H1 (cell line): ENCODE results near the gene CRELD1. TPM values are rescaled to one million over a fixed set of nuclear protein-coding genes. Genes with fewer than 3 reads are reported as not detected.

Source experiments
- CTCF ChIA-PET: fragments of 300-600 bp; sonication (Branson Sonifier 250); formaldehyde crosslinking; loops from one replicate; lab custom pipeline; 2021; ENCODE audit not compliant: partially characterized antibody; lab: Charles Lee
- POLR2A ChIA-PET: fragments of 300-600 bp; sonication (Branson Sonifier 250); formaldehyde crosslinking; loops from one replicate; lab custom pipeline; 2021; ENCODE audit warnings: inconsistent platforms; ENCODE audit not compliant: partially characterized antibody; lab: Charles Lee
- DNase-seq, 2 experiments: peaks; one replicate each; pipeline versions ENCODE4 v3.0.0 to v3.0.0-alpha.2; 2010 to 2022; ENCODE audit warnings: low spot score in 2 of 2, low read depth in 1 of 2, mixed read lengths in 1 of 2
- FAIRE-seq: peaks from 2 replicates; lab custom pipeline; 2011; peaks lifted over from hg19 to GRCh38; lab: Jason Lieb, UNC
- H2AFZ ChIP-seq: 2 replicates; pipeline ENCODE4 v1.8.1; 2012; ENCODE audit warnings: low read length, inconsistent platforms
- H2AK5ac ChIP-seq: 2 replicates; pipeline ENCODE4 v1.6.1; 2013; ENCODE audit warnings: low read depth, low read length
- H2BK120ac ChIP-seq: replicated peaks from 2 replicates; pipeline ENCODE3; 2013; ENCODE audit warnings: low read depth, low read length, inconsistent platforms
- H2BK12ac ChIP-seq: 2 replicates; pipeline ENCODE4 v1.6.1; 2013; ENCODE audit warnings: low read depth, low read length
- H2BK15ac ChIP-seq: 2 replicates; pipeline ENCODE4 v1.6.1; 2013; ENCODE audit warnings: low read length
- H2BK20ac ChIP-seq: 2 replicates; pipeline ENCODE4 v1.6.1; 2013; ENCODE audit warnings: low read length
- H2BK5ac ChIP-seq: 2 replicates; pipeline ENCODE4 v1.6.1; 2013; ENCODE audit warnings: low read depth, low read length
- H3K14ac ChIP-seq: 2 replicates; pipeline ENCODE4 v1.6.1; 2013; ENCODE audit warnings: inconsistent platforms; ENCODE audit not compliant: insufficient read length
- H3K18ac ChIP-seq: 2 replicates; pipeline ENCODE4 v1.6.1; 2013; ENCODE audit warnings: low read length; ENCODE audit errors: extremely low read depth
- H3K23ac ChIP-seq: 2 replicates; pipeline ENCODE4 v1.6.1; 2013; ENCODE audit warnings: inconsistent platforms; ENCODE audit not compliant: insufficient read length
- H3K23me2 ChIP-seq: 2 replicates; pipeline ENCODE4 v1.6.1; 2013; ENCODE audit warnings: low read depth, low read length
- H3K27ac ChIP-seq: 2 replicates; pipeline ENCODE4 v1.6.1; 2011; ENCODE audit warnings: low read depth, low read length, inconsistent platforms
- H3K27me3 ChIP-seq, 4 experiments: replicated peaks in 1 of 4; 1 replicate in 1 of 4; 2 replicates in 3 of 4; pipeline versions ENCODE4 v1.6.1 to v1.8.1; 2011 to 2013; ENCODE audit warnings: low read length in 3 of 4, mild to moderate bottlenecking in 3 of 4, inconsistent platforms in 2 of 4, mixed read lengths in 2 of 4, moderate library complexity in 1 of 4; ENCODE audit not compliant: control insufficient read depth in 3 of 4, insufficient read depth in 3 of 4; ENCODE audit errors: extremely low read depth in 1 of 4
- H3K36me3 ChIP-seq, 4 experiments: 2 replicates each; pipeline versions ENCODE4 v1.6.1 to v1.8.1; 2011 to 2013; ENCODE audit warnings: mild to moderate bottlenecking in 4 of 4, low read length in 3 of 4, moderate library complexity in 2 of 4, control low read depth in 1 of 4, inconsistent platforms in 1 of 4; ENCODE audit not compliant: insufficient read depth in 4 of 4, control insufficient read depth in 2 of 4
- H3K4ac ChIP-seq: replicated peaks from 2 replicates; pipeline ENCODE3; 2013; ENCODE audit warnings: low read length, low read depth, mixed read lengths, inconsistent platforms; ENCODE audit not compliant: insufficient read length
- H3K4me1 ChIP-seq, 4 experiments: replicated peaks in 1 of 4; 1 replicate in 1 of 4; 2 replicates in 3 of 4; pipeline versions ENCODE4 v1.6.1 to v1.8.1; 2011 to 2013; ENCODE audit warnings: low read length in 3 of 4, inconsistent platforms in 2 of 4, mixed read lengths in 1 of 4; ENCODE audit not compliant: insufficient read depth in 4 of 4, control insufficient read depth in 3 of 4
- H3K4me2 ChIP-seq, 2 experiments: 2 replicates each; pipeline versions ENCODE4 v1.6.1 to v1.8.1; 2011 to 2013; ENCODE audit warnings: low read depth in 2 of 2, low read length in 2 of 2, control low read depth in 1 of 2, inconsistent platforms in 1 of 2, mild to moderate bottlenecking in 1 of 2; ENCODE audit not compliant: insufficient read depth in 1 of 2
- H3K4me3 ChIP-seq, 4 experiments: fragments of 200-600, 300-600 bp in 1 of 4; sonication (generic), shearing (Covaris generic), sonication (Bioruptor Twin) in 1 of 4; 2 replicates each; pipeline versions ENCODE4 v1.5.1 to v1.8.1; 2011 to 2016; ENCODE audit warnings: low read length in 4 of 4, low read depth in 3 of 4, control low read depth in 2 of 4, inconsistent platforms in 2 of 4, mild to moderate bottlenecking in 2 of 4, mixed read lengths in 1 of 4, moderate library complexity in 1 of 4; ENCODE audit not compliant: insufficient read depth in 2 of 4; ENCODE audit errors: extremely low read depth in 1 of 4
- H3K56ac ChIP-seq: replicated peaks from 2 replicates; pipeline ENCODE3; 2013; ENCODE audit warnings: low read depth, mild to moderate bottlenecking, mixed read lengths, low read length, inconsistent platforms; ENCODE audit not compliant: insufficient read length
- H3K79me1 ChIP-seq: 2 replicates; pipeline ENCODE4 v1.6.1; 2013; ENCODE audit warnings: low read depth, low read length, control low read depth
- H3K79me2 ChIP-seq, 2 experiments: 2 replicates each; pipeline versions ENCODE4 v1.6.1 to v1.8.1; 2012 to 2013; ENCODE audit warnings: low read length in 2 of 2, mild to moderate bottlenecking in 2 of 2, inconsistent platforms in 1 of 2; ENCODE audit not compliant: insufficient read depth in 2 of 2, control insufficient read depth in 1 of 2
- H3K9ac ChIP-seq, 4 experiments: replicated peaks in 1 of 4; 1 replicate in 1 of 4; 2 replicates in 3 of 4; pipeline versions ENCODE4 v1.6.1 to v1.8.1; 2011 to 2013; ENCODE audit warnings: low read depth in 3 of 4, low read length in 3 of 4, control low read depth in 2 of 4, mild to moderate bottlenecking in 2 of 4, moderate library complexity in 2 of 4, inconsistent platforms in 1 of 4; ENCODE audit errors: extremely low read depth in 1 of 4
- H3K9me3 ChIP-seq, 2 experiments: 2 replicates each; pipeline versions ENCODE4 v1.6.1 to v1.8.1; 2012 to 2013; ENCODE audit warnings: mild to moderate bottlenecking in 2 of 2, moderate library complexity in 2 of 2, control low read depth in 1 of 2, inconsistent platforms in 1 of 2, low read depth in 1 of 2, low read length in 1 of 2, mixed read lengths in 1 of 2; ENCODE audit not compliant: insufficient read depth in 2 of 2
- H4K20me1 ChIP-seq, 2 experiments: replicated peaks in 1 of 2; 2 replicates each; pipeline versions ENCODE3 to v1.8.1; 2011 to 2013; ENCODE audit warnings: inconsistent platforms in 2 of 2, low read length in 2 of 2, mild to moderate bottlenecking in 1 of 2; ENCODE audit not compliant: insufficient read depth in 2 of 2, control insufficient read depth in 1 of 2
- H4K5ac ChIP-seq: 2 replicates; pipeline ENCODE4 v1.6.1; 2013; ENCODE audit warnings: low read length, low read depth, mixed read lengths, inconsistent platforms; ENCODE audit not compliant: insufficient read length
- H4K8ac ChIP-seq: 2 replicates; pipeline ENCODE4 v1.8.0; 2013; ENCODE audit warnings: mild to moderate bottlenecking, moderate library complexity, low read length, inconsistent platforms; ENCODE audit not compliant: insufficient read depth; ENCODE audit errors: extremely low read depth
- H4K91ac ChIP-seq: replicated peaks from 2 replicates; pipeline ENCODE3; 2013; ENCODE audit warnings: low read length, mixed read lengths, inconsistent platforms; ENCODE audit not compliant: insufficient read length
- BACH1 ChIP-seq: IDR thresholded peaks from 2 replicates; pipeline ENCODE4 v1.6.1; 2012; ENCODE audit warnings: low read length, improper control_type of control experiment
- BCL11A ChIP-seq, 2 experiments: IDR thresholded peaks; one replicate each; pipeline ENCODE4 v1.6.1; 2011; ENCODE audit warnings: low read depth in 2 of 2, low read length in 2 of 2, mild to moderate bottlenecking in 2 of 2
- CBX5 ChIP-seq: fragments of 300-800, 300-1000 bp; sonication (generic); IDR thresholded peaks from 2 replicates; pipeline ENCODE4 v1.7.1; 2016; ENCODE audit warnings: antibody characterized with exemption, low read length, low read depth
- CHD1 ChIP-seq: IDR thresholded peaks from 2 replicates; pipeline ENCODE4 v1.6.1; 2012; ENCODE audit warnings: low read depth, low read length, improper control_type of control experiment
- CHD2 ChIP-seq: IDR thresholded peaks from 2 replicates; pipeline ENCODE4 v1.6.1; 2012; ENCODE audit warnings: low read length, improper control_type of control experiment
- GABPA ChIP-seq: IDR thresholded peaks from 2 replicates; pipeline ENCODE4 v1.6.1; 2011; ENCODE audit warnings: mild to moderate bottlenecking, low read length, moderate library complexity, borderline replicate concordance; ENCODE audit not compliant: insufficient read depth
- GTF2F1 ChIP-seq: IDR thresholded peaks from 2 replicates; pipeline ENCODE4 v1.6.1; 2012; ENCODE audit warnings: low read depth, low read length, improper control_type of control experiment, borderline replicate concordance
- POLR2A ChIP-seq, 2 experiments: IDR thresholded peaks; 1 replicate in 1 of 2; 2 replicates in 1 of 2; pipeline ENCODE4 v1.6.1; 2011; ENCODE audit warnings: low read depth in 2 of 2, low read length in 2 of 2, mild to moderate bottlenecking in 2 of 2; ENCODE audit errors: control extremely low read depth in 1 of 2
- RBBP5 ChIP-seq: IDR thresholded peaks from 2 replicates; pipeline ENCODE4 v1.7.1; 2012; ENCODE audit warnings: low read depth, mild to moderate bottlenecking, inconsistent platforms, low read length, moderate library complexity, borderline replicate concordance
- SIRT6 ChIP-seq: IDR thresholded peaks from one replicate; pipeline ENCODE4 v1.7.1; 2012; ENCODE audit warnings: low read length, inconsistent platforms
- SRF ChIP-seq: IDR thresholded peaks from 2 replicates; pipeline ENCODE4 v1.6.1; 2011; ENCODE audit warnings: mild to moderate bottlenecking, low read depth, low read length, moderate library complexity
- SUZ12 ChIP-seq: fragments of 200-600 bp; sonication (generic); IDR thresholded peaks from 2 replicates; pipeline ENCODE4 v1.6.1; 2012; ENCODE audit warnings: mild to moderate bottlenecking, inconsistent platforms, low read length, moderate library complexity, mixed read lengths
- TAF7 ChIP-seq: optimal IDR thresholded peaks from 2 replicates; pipeline ENCODE3; 2011; ENCODE audit warnings: low read depth, mild to moderate bottlenecking, inconsistent platforms, low read length, moderate library complexity, borderline replicate concordance
- TBP ChIP-seq: IDR thresholded peaks from 2 replicates; pipeline ENCODE4 v1.6.1; 2011; ENCODE audit warnings: low read depth, low read length, improper control_type of control experiment
- TCF12 ChIP-seq: IDR thresholded peaks from 2 replicates; pipeline ENCODE4 v1.6.1; 2011; ENCODE audit warnings: low read depth, mild to moderate bottlenecking, low read length
- YY1 ChIP-seq: IDR thresholded peaks from 2 replicates; pipeline ENCODE4 v1.6.1; 2011; ENCODE audit warnings: low read depth, mild to moderate bottlenecking, low read length
- WGBS, 2 experiments: shearing (Covaris generic) in 1 of 2; methylation state at CpG; one replicate each; pipeline versions ENCODE4 v1.1.6 to v1.1.7; 2013 to 2015; ENCODE audit warnings: low lambda C conversion rate in 2 of 2, mixed read lengths in 2 of 2, inconsistent platforms in 1 of 2, low coverage in 1 of 2, missing lambda C conversion rate in 1 of 2; ENCODE audit not compliant: insufficient replicate concordance in 2 of 2, insufficient coverage in 1 of 2, insufficient read length in 1 of 2; ENCODE audit errors: extremely low coverage in 1 of 2, missing lambda C conversion rate in 1 of 2; 5-methylcytosine and 5-hydroxymethylcytosine counted together
- polyA plus RNA-seq, 7 experiments: library from polyadenylated mRNA; depleted of rRNA in 3 of 7; stranded (reverse) in 5 of 7; unstranded in 2 of 7; fragments of >200 nt in 5 of 7; fragments of 200-250 nt in 2 of 7; gene quantifications; 1 replicate in 5 of 7; 2 replicates in 1 of 7; 4 replicates in 1 of 7; pipeline versions ENCODE4 v1.2.1 to v1.2.3, GENCODE V29; 2011 to 2013; ENCODE audit warnings: missing spikeins in 2 of 7, mixed read lengths in 2 of 7
- total RNA-seq: library from RNA; stranded (reverse); fragmentation: NEBNext Ultra II Directional; extraction: Animal tissue kit (Norgen Biotek cat#: 25700); gene quantifications from 2 replicates; pipeline ENCODE4 v1.2.1, GENCODE V29; 2021

CRELD1 gene
- total and polyA plus RNA-seq, 2 of the 8 experiments (the other 6 are each of a cell fraction or from before 2014, with no cell fraction given), result 12.9 to 15.1 TPM

- Histone ChIP-seq H2BK15ac (no peak overlapping the region), H3K79me2 (no peaks in the 10 kb centered on the region; a peak in 1 of 4 replicates), H3K4me1 (peaks cover 0 to 8% (median 7%) of the 10 kb centered on the region in 4 experiments; a peak in 6 of 7 replicates), H4K91ac (no peak overlapping the region), H2AFZ (no peak overlapping the region), H3K56ac (no peak overlapping the region), H2BK120ac (no peak overlapping the region), H4K5ac (no peak overlapping the region), H3K4me3 (no peak overlapping the region), H3K23me2 (peaks cover 22% of the 10 kb centered on the region; the same call in 1 of the 2 replicates), H2BK20ac (no peak overlapping the region), H3K27ac (no peak overlapping the region), H4K8ac (no peak overlapping the region), H4K20me1 (peaks cover 0 to 2% of the 10 kb centered on the region in 2 experiments), H3K27me3 (0 out of 7 replicates have a peak, but pooled peaks cover 0 to 2% (median under 1%) of the 10 kb centered on the region in 4 experiments), H3K9ac (no peak overlapping the region), H3K23ac (no peak overlapping the region), H3K36me3 (peaks cover 0 to 3% (median under 1%) of the 10 kb centered on the region in 4 experiments; a peak in 4 of 8 replicates), H3K79me1 (no peaks in the 10 kb centered on the region), H3K4me2 (no peak overlapping the region), H2BK12ac (no peak overlapping the region), H3K18ac (no peak overlapping the region), H2AK5ac (no peak overlapping the region), H2BK5ac (no peak overlapping the region), H3K14ac (no peak overlapping the region), H3K4ac (no peak overlapping the region), H3K9me3 (no peaks in the 10 kb centered on the region)
- TF ChIP-seq TBP (no peak), TAF7 (no peak), TCF12 (no peak), CBX5 (no peak), SRF (no peak), YY1 (no peak), BACH1 (no peak), POLR2A (IDR thresholded peaks at IDR 0.05; ENCODE audit: control extremely low read depth in 1 of 2, low read depth in 2 of 2, low read length in 2 of 2) (no peak), SIRT6 (no peak), RBBP5 (no peak), GABPA (no peak), CHD2 (no peak), CHD1 (no peak), SUZ12 (no peak), BCL11A (IDR thresholded peaks at IDR 0.05; ENCODE audit: low read depth in 2 of 2, low read length in 2 of 2) (no peak), GTF2F1 (no peak)
- ChIA-PET CTCF (interaction anchor here (0.6 to 5.2 kb wide), 5 partner anchors 11 to 338 kb away, joined by 3 to 86 read pairs (median 4); partner anchors contain the start of gene CRELD1), POLR2A (interaction anchor here (0.7 to 2.1 kb wide), 5 partner anchors 9 to 106 kb away, joined by 3 to 7 read pairs (median 5); partner anchors contain the start of genes CRELD1 and IL17RC)
- WGBS, 2 experiments, result 93% methylated on average over 7 of the region's 7 CpGs; no CpG with 5 or more reads in 1 of the 2 experiments
- no peak for DNase-seq
- FAIRE-seq, result no peak
Observed at GRCh38 chr3:9949115-9949514, 15.5 kb downstream of the CRELD1 start.
